PFSK-1 (cell line): ENCODE measurements around the gene SLC37A4.

Experiments
- FOXP2 ChIP-seq: optimal IDR thresholded peaks from 2 replicates; pipeline ENCODE3; 2011; ENCODE audit warnings: borderline replicate concordance, control low read depth, inconsistent platforms; ENCODE audit not compliant: insufficient read depth; ENCODE audit errors: extremely low read length, extremely low read depth
- POLR2AphosphoS5 ChIP-seq: IDR thresholded peaks from 2 replicates; pipeline ENCODE4 v1.6.1; 2012; ENCODE audit warnings: low read depth, mild to moderate bottlenecking, control low read depth, low read length, moderate library complexity

GRCh38 chr11:119056421-119056999 lies 25.8 kb upstream of the SLC37A4 start:
- TF ChIP-seq POLR2AphosphoS5: no peak
- TF ChIP-seq FOXP2: no peak
